IMR-90 (cell line): Measurements from ENCODE around the gene IGF2. TPM values are rescaled to one million over a fixed set of nuclear protein-coding genes. Genes with fewer than 3 reads are reported as not detected.

Source experiments
- ATAC-seq: fragments of 200-7000 bp; cut with Tn5 transposase; 2 replicates; pipeline ENCODE4 v1.9.1; 2020; ENCODE audit warnings: low read depth, mild to moderate bottlenecking, moderate library complexity
- BruUV-seq: library from RNA; stranded (reverse); fragments of 400-500 nt; replicated peaks from 2 replicates; lab custom pipeline; 2021; lab: Mats Ljungman, UMichigan
- CTCF ChIA-PET: fragments of 300-600 bp; formaldehyde crosslinking; extraction: SDS; loops from one replicate; lab custom pipeline; 2021; ENCODE audit warnings: antibody characterized with exemption; lab: Yijun Ruan, JAX
- POLR2A ChIA-PET: fragments of 300-600 bp; sonication (Branson Sonifier 250); formaldehyde crosslinking; loops from one replicate; lab custom pipeline; 2022; ENCODE audit warnings: antibody characterized with exemption; ENCODE audit not compliant: unreplicated experiment; lab: Charles Lee
- DNase-seq: peaks from one replicate; pipeline ENCODE4 v3.0.0; 2013
- H2AFZ ChIP-seq: replicated peaks from 2 replicates; pipeline ENCODE3; 2013; ENCODE audit warnings: low read length, mild to moderate bottlenecking; ENCODE audit not compliant: poor library complexity
- H2AK5ac ChIP-seq: 2 replicates; pipeline ENCODE4 v1.6.1; 2013; ENCODE audit warnings: low read depth, low read length, inconsistent platforms
- H2AK9ac ChIP-seq: replicated peaks from 2 replicates; pipeline ENCODE3; 2013; ENCODE audit warnings: mild to moderate bottlenecking, low read depth, low read length, moderate library complexity; ENCODE audit not compliant: poor library complexity
- H2BK120ac ChIP-seq: 2 replicates; pipeline ENCODE4 v1.6.1; 2013; ENCODE audit warnings: low read depth, low read length, inconsistent platforms
- H2BK15ac ChIP-seq: 3 replicates; pipeline ENCODE4 v1.6.1; 2013; ENCODE audit warnings: low read depth, low read length, inconsistent platforms
- H2BK20ac ChIP-seq: 2 replicates; pipeline ENCODE4 v1.6.1; 2013; ENCODE audit warnings: low read depth, mild to moderate bottlenecking, inconsistent platforms, low read length, moderate library complexity
- H2BK5ac ChIP-seq: 2 replicates; pipeline ENCODE4 v1.6.1; 2013; ENCODE audit warnings: mild to moderate bottlenecking, low read depth, low read length, inconsistent platforms; ENCODE audit not compliant: poor library complexity, severe bottlenecking
- H3K14ac ChIP-seq: replicated peaks from 2 replicates; pipeline ENCODE4 v1.6.1; 2013; ENCODE audit warnings: low read depth, low read length, inconsistent platforms
- H3K18ac ChIP-seq: 2 replicates; pipeline ENCODE4 v1.6.1; 2013; ENCODE audit warnings: low read depth, low read length, control low read depth
- H3K23ac ChIP-seq: 2 replicates; pipeline ENCODE4 v1.6.1; 2013; ENCODE audit warnings: low read depth, low read length, inconsistent platforms
- H3K27ac ChIP-seq: 2 replicates; pipeline ENCODE4 v1.5.1; 2013; ENCODE audit warnings: mild to moderate bottlenecking, control low read depth, low read length; ENCODE audit not compliant: insufficient read depth
- H3K27me3 ChIP-seq: 2 replicates; pipeline ENCODE4 v1.6.1; 2013; ENCODE audit warnings: low read length; ENCODE audit not compliant: control insufficient read depth, insufficient read depth
- H3K36me3 ChIP-seq: 2 replicates; pipeline ENCODE4 v1.6.1; 2013; ENCODE audit warnings: low read length, mixed read lengths; ENCODE audit not compliant: control insufficient read depth, insufficient read depth
- H3K4ac ChIP-seq: 2 replicates; pipeline ENCODE4 v1.6.1; 2013; ENCODE audit warnings: low read depth, low read length, inconsistent platforms
- H3K4me1 ChIP-seq: 2 replicates; pipeline ENCODE4 v1.6.1; 2013; ENCODE audit warnings: low read length, mixed read lengths; ENCODE audit not compliant: control insufficient read depth, insufficient read depth
- H3K4me2 ChIP-seq: 2 replicates; pipeline ENCODE4 v1.6.1; 2013; ENCODE audit warnings: low read depth, mild to moderate bottlenecking, control low read depth, low read length, moderate library complexity
- H3K4me3 ChIP-seq: 2 replicates; pipeline ENCODE4 v1.5.1; 2013; ENCODE audit warnings: low read depth, mild to moderate bottlenecking, control low read depth, low read length, moderate library complexity; ENCODE audit not compliant: insufficient read depth
- H3K56ac ChIP-seq: 2 replicates; pipeline ENCODE4 v1.6.1; 2013; ENCODE audit warnings: low read length, inconsistent platforms; ENCODE audit not compliant: insufficient read depth; ENCODE audit errors: extremely low read depth
- H3K79me1 ChIP-seq, 2 experiments: 2 replicates each; pipeline ENCODE4 v1.6.1; 2013; ENCODE audit warnings: low read length in 2 of 2, inconsistent platforms in 1 of 2, low read depth in 1 of 2
- H3K9ac ChIP-seq: 2 replicates; pipeline ENCODE4 v1.6.1; 2013; ENCODE audit warnings: low read depth, low read length, control low read depth
- H3K9me1 ChIP-seq: 2 replicates; pipeline ENCODE4 v1.6.1; 2013; ENCODE audit warnings: low read length, inconsistent platforms; ENCODE audit not compliant: insufficient read depth
- H3K9me3 ChIP-seq: 2 replicates; pipeline ENCODE4 v1.6.1; 2013; ENCODE audit warnings: low read length; ENCODE audit not compliant: control insufficient read depth, insufficient read depth
- H4K20me1 ChIP-seq: 2 replicates; pipeline ENCODE4 v1.6.1; 2013; ENCODE audit warnings: low read length, inconsistent platforms; ENCODE audit not compliant: insufficient read depth
- H4K5ac ChIP-seq: 2 replicates; pipeline ENCODE4 v1.6.1; 2013; ENCODE audit warnings: mild to moderate bottlenecking, low read depth, low read length, control low read depth
- H4K8ac ChIP-seq, 2 experiments: 2 replicates each; pipeline ENCODE4 v1.6.1; 2013; ENCODE audit warnings: low read depth in 2 of 2, low read length in 2 of 2, control low read depth in 1 of 2, inconsistent platforms in 1 of 2
- H4K91ac ChIP-seq: 2 replicates; pipeline ENCODE4 v1.6.1; 2013; ENCODE audit warnings: low read depth, low read length, inconsistent platforms; ENCODE audit not compliant: insufficient read depth
- CEBPB ChIP-seq: IDR thresholded peaks from 2 replicates; pipeline ENCODE4 v1.6.1; 2012; ENCODE audit warnings: low read depth, low read length, improper control_type of control experiment
- CHD1 ChIP-seq: IDR thresholded peaks from 2 replicates; pipeline ENCODE4 v1.6.1; 2012; ENCODE audit warnings: low read depth, low read length, improper control_type of control experiment
- ELK1 ChIP-seq: fragments of 150-350 bp; IDR thresholded peaks from 2 replicates; pipeline ENCODE4 v1.6.1; 2016; ENCODE audit warnings: low read depth, mild to moderate bottlenecking, low read length, moderate library complexity, borderline replicate concordance
- FOS ChIP-seq: fragments of 150-350 bp; IDR thresholded peaks from 2 replicates; pipeline ENCODE4 v1.6.1; 2016; ENCODE audit warnings: low read depth, low read length
- MAFK ChIP-seq: IDR thresholded peaks from 2 replicates; pipeline ENCODE4 v1.6.1; 2012; ENCODE audit warnings: low read depth, low read length, improper control_type of control experiment
- MXI1 ChIP-seq: IDR thresholded peaks from 2 replicates; pipeline ENCODE4 v1.6.1; 2012; ENCODE audit warnings: low read depth, mild to moderate bottlenecking, low read length, moderate library complexity, borderline replicate concordance
- NFE2L2 ChIP-seq: fragments of 150-350 bp; IDR thresholded peaks from 2 replicates; pipeline ENCODE4 v1.6.1; 2016; ENCODE audit warnings: low read depth, mild to moderate bottlenecking, low read length
- RAD21 ChIP-seq: IDR thresholded peaks from 2 replicates; pipeline ENCODE4 v1.6.1; 2012; ENCODE audit warnings: low read length, improper control_type of control experiment
- RCOR1 ChIP-seq: IDR thresholded peaks from 2 replicates; pipeline ENCODE4 v1.6.1; 2012; ENCODE audit warnings: mild to moderate bottlenecking, low read length, improper control_type of control experiment; ENCODE audit not compliant: insufficient replicate concordance
- RFX5 ChIP-seq: IDR thresholded peaks from 2 replicates; pipeline ENCODE4 v1.8.0; 2012; ENCODE audit warnings: low read depth, mild to moderate bottlenecking, low read length, moderate library complexity
- SMC3 ChIP-seq: fragments of 150-350 bp; IDR thresholded peaks from 2 replicates; pipeline ENCODE4 v1.6.1; 2016; ENCODE audit warnings: low read depth, mild to moderate bottlenecking, antibody characterized with exemption, low read length, moderate library complexity
- USF2 ChIP-seq: fragments of 150-350 bp; IDR thresholded peaks from 2 replicates; pipeline ENCODE4 v1.6.1; 2017; ENCODE audit warnings: mild to moderate bottlenecking, antibody characterized with exemption, low read length, low read depth
- WGBS, 2 experiments: methylation state at CpG; one replicate each; pipeline versions ENCODE4 v1.1.5 to v1.1.7; 2013; ENCODE audit warnings: missing lambda C conversion rate in 2 of 2; ENCODE audit not compliant: insufficient read length in 1 of 2; ENCODE audit errors: extremely low coverage in 2 of 2; 5-methylcytosine and 5-hydroxymethylcytosine counted together
- dilution Hi-C: fragments of 300-500 bp; cut with HindIII; formaldehyde crosslinking; loops from one replicate; pipeline ENCODE4 v1.14.3; 2018; ENCODE audit warnings: low sequenced_read_pairs; ENCODE audit not compliant: unreplicated experiment
- in situ Hi-C: fragments of 300-500 bp; cut with MboI; formaldehyde crosslinking; loops from 3 replicates; pipeline ENCODE4 v1.14.3; 2019; ENCODE audit warnings: low sequenced_read_pairs, inconsistent platforms, mixed read lengths
- intact Hi-C: fragments of 100-400 bp; cut with micrococcal nuclease; formaldehyde crosslinking; loops from 2 replicates; pipeline ENCODE4 v1.10.0; 2022
- polyA plus RNA-seq, 3 experiments: library from polyadenylated mRNA; depleted of rRNA; stranded (reverse); fragments of >200 nt; gene quantifications; 2 replicates each; pipeline ENCODE4 v1.2.3, GENCODE V29; 2012; ENCODE audit warnings: low replicate concordance in 1 of 3
- total RNA-seq: library from RNA; depleted of rRNA; stranded (reverse); fragments of >200 nt; gene quantifications from 2 replicates; pipeline ENCODE4 v1.2.3, GENCODE V29; 2012

The IGF2 gene
- total and polyA plus RNA-seq, 2 of the 4 experiments (the other 2 are of a cell fraction), result 2.3 to 21.8 TPM

DNA sequence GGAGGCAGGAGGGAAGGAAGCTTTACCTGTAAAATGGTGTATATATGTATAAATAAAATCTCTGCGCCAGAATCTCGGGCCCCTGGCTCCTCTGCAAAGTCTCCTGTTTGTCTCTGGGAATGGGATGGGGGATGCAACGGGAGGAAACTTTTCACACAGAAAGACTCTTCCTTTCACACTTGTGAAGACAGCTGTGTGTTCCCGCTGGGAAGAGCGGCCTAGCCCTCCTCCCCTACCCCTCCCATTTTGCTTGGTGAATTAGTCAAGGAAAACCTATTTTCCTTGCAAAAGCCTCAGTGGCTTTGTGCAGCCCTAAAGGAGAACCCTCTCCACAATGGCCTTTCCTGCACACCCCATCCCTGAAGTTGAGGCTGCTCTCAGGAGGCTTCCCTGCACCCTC is 9.4 kb upstream of the IGF2 start:
- in situ Hi-C loops (no loop called here), dilution Hi-C loops (no loop called here), intact Hi-C loops (no loop called here)
- Histone ChIP-seq H4K20me1 (peaks cover 3% of the 10 kb centered on the region; the same call in 1 of the 2 replicates), H3K4me1 (no peaks in the 10 kb centered on the region), H3K27me3 (peaks cover 71% of the 10 kb centered on the region), H3K23ac (no peak overlapping the region), H4K8ac (no peak overlapping the region), H3K9me1 (no peaks in the 10 kb centered on the region), H3K4me2 (no peak overlapping the region), H2BK15ac (no peak overlapping the region), H3K4ac (no peak overlapping the region), H3K9me3 (no peaks in the 10 kb centered on the region), H4K5ac (no peak overlapping the region), H3K18ac (no peak overlapping the region), H3K4me3 (no peak overlapping the region), H4K91ac (no peak overlapping the region), H2BK20ac (no peak overlapping the region), H3K56ac (no peak overlapping the region), H3K36me3 (no peaks in the 10 kb centered on the region), H2AK9ac (no peak overlapping the region), H3K9ac (no peak overlapping the region), H3K14ac (no peak overlapping the region), H2AFZ (no peak overlapping the region), H3K79me1 (no peaks in the 10 kb centered on the region), H3K27ac (no peak overlapping the region), H2AK5ac (no peak overlapping the region), H2BK5ac (no peak overlapping the region), H2BK120ac (no peak overlapping the region)
- ChIA-PET POLR2A (no interaction called here), CTCF (interaction anchor here (1.4 to 5.3 kb wide), 2 partner anchors 112 to 496 kb away, joined by 3 to 98 read pairs; no protein-coding TSS in a partner anchor)
- no TSS peak for BruUV-seq
- no CpG with 5 or more reads among the region's 5 CpGs for WGBS, 2 experiments
- no peak for TF ChIP-seq RFX5
- no peak for TF ChIP-seq SMC3
- TF ChIP-seq CHD1, result no peak
- TF ChIP-seq NFE2L2, result no peak
- no peak for TF ChIP-seq ELK1
- no peak for TF ChIP-seq MAFK
- TF ChIP-seq CEBPB, result no peak
- no peak for TF ChIP-seq FOS
- TF ChIP-seq RAD21, result no peak
- TF ChIP-seq MXI1, result no peak
- TF ChIP-seq RCOR1, result no peak
- no peak for TF ChIP-seq USF2
- ATAC-seq (no peak), DNase-seq (no peak)
